DOHH2 (cell line): Measurements from ENCODE around the gene UFD1.

ENCODE experiments used
- H3F3A ChIP-seq: fragments of 200-600 bp; sonication (generic), shearing (Covaris generic); 2 replicates; pipeline ENCODE4 v1.6.0; 2016; ENCODE audit warnings: antibody characterized with exemption, mild to moderate bottlenecking; ENCODE audit not compliant: control insufficient read depth, insufficient read depth
- H3K27ac ChIP-seq: fragments of 200-600 bp; sonication (generic); 2 replicates; pipeline ENCODE4 v1.5.1; 2014; ENCODE audit warnings: low read depth, mild to moderate bottlenecking, low read length, moderate library complexity
- H3K27me3 ChIP-seq: fragments of 200-600 bp; sonication (generic); 2 replicates; pipeline ENCODE4 v1.6.1; 2014; ENCODE audit warnings: mild to moderate bottlenecking, low read length, mixed read lengths; ENCODE audit not compliant: control insufficient read depth
- H3K36me3 ChIP-seq: fragments of 200-600 bp; sonication (generic); 2 replicates; pipeline ENCODE4 v1.6.1; 2014; ENCODE audit warnings: mild to moderate bottlenecking, low read length, moderate library complexity, mixed read lengths; ENCODE audit not compliant: control insufficient read depth
- H3K4me1 ChIP-seq: fragments of 200-600 bp; sonication (generic); 2 replicates; pipeline ENCODE4 v1.6.1; 2014; ENCODE audit warnings: mild to moderate bottlenecking, low read length, mixed read lengths; ENCODE audit not compliant: control insufficient read depth
- H3K4me2 ChIP-seq: fragments of 200-600 bp; sonication (generic); 2 replicates; pipeline ENCODE4 v1.6.0; 2014; ENCODE audit warnings: mild to moderate bottlenecking, low read length, moderate library complexity
- H3K4me3 ChIP-seq: fragments of 200-600 bp; sonication (generic); 2 replicates; pipeline ENCODE4 v1.5.1; 2014; ENCODE audit warnings: mild to moderate bottlenecking, low read length, mixed read lengths
- H3K79me2 ChIP-seq: fragments of 200-600 bp; sonication (generic); 2 replicates; pipeline ENCODE4 v1.6.1; 2014; ENCODE audit warnings: mild to moderate bottlenecking, low read length, mixed read lengths; ENCODE audit not compliant: control insufficient read depth
- H3K9me2 ChIP-seq: fragments of 200-600 bp; sonication (generic); replicated peaks from 2 replicates; pipeline ENCODE4 v1.6.1; 2014; ENCODE audit warnings: mild to moderate bottlenecking, low read length, mixed read lengths; ENCODE audit not compliant: control insufficient read depth
- H3K9me3 ChIP-seq: fragments of 200-600 bp; sonication (generic); 2 replicates; pipeline ENCODE4 v1.6.1; 2014; ENCODE audit warnings: antibody characterized with exemption, low read length, mixed read lengths; ENCODE audit not compliant: control insufficient read depth, insufficient read depth
- H4K20me1 ChIP-seq: fragments of 200-600 bp; sonication (generic); 2 replicates; pipeline ENCODE4 v1.6.0; 2014; ENCODE audit warnings: low read depth, mild to moderate bottlenecking, antibody characterized with exemption, low read length, moderate library complexity; ENCODE audit not compliant: control insufficient read depth, insufficient read depth
- CTCF ChIP-seq: fragments of 200-600 bp; sonication (generic); IDR thresholded peaks from one replicate; pipeline ENCODE4 v1.5.1; 2014; ENCODE audit warnings: antibody characterized with exemption, mild to moderate bottlenecking, low read depth, low read length; ENCODE audit not compliant: poor library complexity, severe bottlenecking
- EZH2phosphoT487 ChIP-seq: fragments of 200-600 bp; sonication (generic); IDR thresholded peaks from 2 replicates; pipeline ENCODE4 v1.6.1; 2017; ENCODE audit warnings: borderline replicate concordance, mild to moderate bottlenecking, antibody characterized with exemption, low read length, moderate library complexity, mixed read lengths

Gene UFD1

GRCh38 chr22:19508024-19508776 lies 29.2 kb upstream of the UFD1 start:
- no peaks in the 10 kb centered on the region for H3K79me2 ChIP-seq
- no peaks in the 10 kb centered on the region for H4K20me1 ChIP-seq
- H3K4me1 ChIP-seq: no peaks in the 10 kb centered on the region
- no peaks in the 10 kb centered on the region for H3K9me3 ChIP-seq
- TF ChIP-seq EZH2phosphoT487 (no peak), CTCF (no peak)
- H3K4me2 ChIP-seq: no peak overlapping the region
- no peaks in the 10 kb centered on the region for H3F3A ChIP-seq
- no peak overlapping the region for H3K4me3 ChIP-seq
- no peak overlapping the region for H3K27ac ChIP-seq
- H3K9me2 ChIP-seq: no peaks in the 10 kb centered on the region
- H3K36me3 ChIP-seq: peaks cover 73% of the 10 kb centered on the region
- no peaks in the 10 kb centered on the region for H3K27me3 ChIP-seq

GRCh38 chr22:19507534-19507861 lies 28.5 kb upstream of the UFD1 start:
- Histone ChIP-seq H3K4me2 (no peak overlapping the region), H3K4me1 (no peaks in the 10 kb centered on the region), H3K36me3 (peaks cover 70% of the 10 kb centered on the region), H4K20me1 (no peaks in the 10 kb centered on the region), H3K9me3 (no peaks in the 10 kb centered on the region), H3K27me3 (no peaks in the 10 kb centered on the region), H3K4me3 (no peak overlapping the region), H3F3A (no peaks in the 10 kb centered on the region), H3K79me2 (no peaks in the 10 kb centered on the region), H3K9me2 (no peaks in the 10 kb centered on the region), H3K27ac (no peak overlapping the region)
- TF ChIP-seq CTCF: no peak
- TF ChIP-seq EZH2phosphoT487: no peak

GRCh38 chr22:19506212-19506611 lies 27.2 kb upstream of the UFD1 start:
- Histone ChIP-seq H3K27me3 (no peaks in the 10 kb centered on the region), H3K36me3 (peaks cover 64% of the 10 kb centered on the region), H3K4me1 (no peaks in the 10 kb centered on the region), H3K4me3 (no peak overlapping the region), H4K20me1 (no peaks in the 10 kb centered on the region), H3K27ac (no peak overlapping the region), H3K79me2 (no peaks in the 10 kb centered on the region), H3K4me2 (no peak overlapping the region), H3F3A (peaks cover 3% of the 10 kb centered on the region; the same call in 1 of the 2 replicates), H3K9me3 (no peaks in the 10 kb centered on the region), H3K9me2 (no peaks in the 10 kb centered on the region)
- TF ChIP-seq EZH2phosphoT487: no peak
- TF ChIP-seq CTCF: no peak
